Vagina (tissue), 2 donors: ENCODE measurements around the gene NEK9.

Experiments used
- CTCF ChIP-seq, 3 experiments: fragments of 450-650 bp in 2 of 3; fragments of 200-600 bp in 1 of 3; sonication (generic) in 1 of 3; IDR thresholded peaks; one replicate each; pipeline ENCODE4 v1.5.1; 2017 to 2019; ENCODE audit warnings: antibody characterized with exemption in 3 of 3, mild to moderate bottlenecking in 2 of 3, moderate library complexity in 2 of 3
- POLR2A ChIP-seq, 2 donors: fragments of 450-650 bp; IDR thresholded peaks; one replicate each; pipeline ENCODE4 v1.6.1; 2017; ENCODE audit warnings: antibody characterized with exemption in 2 of 2, mild to moderate bottlenecking in 2 of 2, moderate library complexity in 2 of 2
- POLR2AphosphoS5 ChIP-seq, 2 donors: sonication (generic); formaldehyde crosslinking; IDR thresholded peaks; one replicate each; pipeline ENCODE4 v1.9.0; 2017; ENCODE audit warnings: antibody characterized with exemption in 2 of 2, mild to moderate bottlenecking in 2 of 2, low read depth in 1 of 2; ENCODE audit not compliant: insufficient read depth in 1 of 2

DNA sequence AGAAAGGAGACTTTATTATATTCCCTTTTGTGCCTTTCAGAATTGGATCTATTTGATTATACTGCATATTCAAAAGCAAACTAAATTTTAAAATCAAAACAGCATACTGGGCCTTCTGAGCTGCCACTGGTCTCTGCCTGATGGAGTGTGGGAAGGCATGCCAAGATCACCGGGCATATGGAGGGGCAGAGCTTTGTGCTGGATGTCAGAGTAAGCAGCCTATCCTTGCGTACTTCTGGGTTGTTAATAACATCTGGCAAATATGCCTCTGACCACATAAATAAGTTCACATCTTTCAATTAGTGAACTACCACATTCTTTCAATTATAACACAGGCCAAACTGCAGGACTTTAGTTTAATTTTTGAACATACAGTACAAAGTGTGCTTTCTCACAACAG is 93.9 kb downstream of the NEK9 start:
- no peak for TF ChIP-seq CTCF (IDR thresholded peaks at IDR 0.05)
- TF ChIP-seq POLR2A (IDR thresholded peaks at IDR 0.05): no peak
- no peak for TF ChIP-seq POLR2AphosphoS5 (IDR thresholded peaks at IDR 0.05; ENCODE audit: insufficient read depth in 1 of 2, low read depth in 1 of 2)
